ENCODE data around the gene MGP.
A peak's percentile ranks its signal among the peaks of the same experiment; 100 is the strongest.

Gene MGP

DNA sequence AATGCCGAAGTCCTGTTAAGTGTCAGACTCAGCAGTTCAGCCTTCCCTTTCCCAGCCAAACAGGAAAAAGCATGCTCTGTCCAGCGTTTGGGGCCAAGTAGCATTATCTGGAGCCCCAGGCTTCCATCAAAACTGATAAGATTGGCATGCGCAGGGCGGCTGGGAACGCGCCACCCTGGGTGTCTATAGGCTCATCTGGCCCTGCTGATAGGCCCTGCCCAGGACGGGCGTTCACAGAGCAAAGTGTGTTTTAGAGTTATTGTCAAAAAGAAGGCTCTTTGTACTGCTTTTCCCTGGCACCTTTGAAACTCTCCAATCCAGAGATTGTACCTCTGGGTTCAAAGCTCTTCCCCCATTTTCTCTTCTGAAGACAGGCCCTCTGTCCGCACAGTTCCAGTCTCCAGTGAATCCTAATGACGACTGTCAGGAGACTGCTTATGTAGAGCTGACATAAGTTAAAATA is 42.2 kb downstream of the MGP start, which contains the start of gene ART4:
Gene ART4, minus strand, starts transcription at position 102 of the 463 bp plus-strand sequence. CDS start 413 bp downstream, outside the sequence.
- Histone ChIP-seq H3K9me3 (ENCODE audit: control insufficient read depth, insufficient read depth, low read depth, low read length) (peaks cover 3% of the 10 kb centered on the region; the same call in 1 of the 2 replicates), H3K27ac (ENCODE audit: low read depth, low read length) (no peak within 1 kb of the TSS), H3K36me3 (ENCODE audit: control insufficient read depth, insufficient read depth, low read length) (no peaks in the 10 kb centered on the region), H3K4me3 (ENCODE audit: low read depth, low read length) (no peak within 1 kb of the TSS), H3K27me3 (ENCODE audit: control insufficient read depth, insufficient read depth, low read length) (no peaks in the 10 kb centered on the region), H3K9ac (ENCODE audit: low read length) (peak within 1 kb of the TSS; percentile 43), H3K4me1 (ENCODE audit: control insufficient read depth, insufficient read depth, low read length) (peaks cover 5% of the 10 kb centered on the region; the same call in 1 of the 2 replicates)

DNA sequence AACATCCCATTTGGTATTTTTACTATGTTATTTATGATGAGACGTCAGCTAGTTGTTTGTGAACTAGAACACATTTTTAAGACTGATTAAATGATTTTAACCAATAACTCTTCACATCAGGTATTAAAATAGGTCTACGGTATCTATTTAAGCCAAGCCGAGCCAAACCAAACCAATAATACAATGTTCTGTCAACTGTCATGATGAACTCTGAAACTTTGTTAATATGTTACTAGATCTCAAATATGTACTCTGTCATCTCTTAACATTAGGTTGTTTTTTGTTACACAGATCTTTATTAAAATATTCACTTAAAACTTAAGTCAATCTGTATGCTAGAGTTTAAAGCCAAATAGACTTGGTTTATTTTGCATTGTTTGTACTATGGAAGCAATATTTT is 43.3 kb downstream of the MGP start:
- Histone ChIP-seq H3K27ac (ENCODE audit: low read depth, low read length) (no peak overlapping the region), H3K9ac (ENCODE audit: low read length) (no peak overlapping the region), H3K27me3 (ENCODE audit: control insufficient read depth, insufficient read depth, low read length) (no peaks in the 10 kb centered on the region), H3K9me3 (ENCODE audit: control insufficient read depth, insufficient read depth, low read depth, low read length) (peaks cover 3% of the 10 kb centered on the region; the same call in 1 of the 2 replicates), H3K4me3 (ENCODE audit: low read depth, low read length) (no peak overlapping the region), H3K36me3 (ENCODE audit: control insufficient read depth, insufficient read depth, low read length) (no peaks in the 10 kb centered on the region), H3K4me1 (ENCODE audit: control insufficient read depth, insufficient read depth, low read length) (peaks cover 5% of the 10 kb centered on the region; the same call in 1 of the 2 replicates)

DNA sequence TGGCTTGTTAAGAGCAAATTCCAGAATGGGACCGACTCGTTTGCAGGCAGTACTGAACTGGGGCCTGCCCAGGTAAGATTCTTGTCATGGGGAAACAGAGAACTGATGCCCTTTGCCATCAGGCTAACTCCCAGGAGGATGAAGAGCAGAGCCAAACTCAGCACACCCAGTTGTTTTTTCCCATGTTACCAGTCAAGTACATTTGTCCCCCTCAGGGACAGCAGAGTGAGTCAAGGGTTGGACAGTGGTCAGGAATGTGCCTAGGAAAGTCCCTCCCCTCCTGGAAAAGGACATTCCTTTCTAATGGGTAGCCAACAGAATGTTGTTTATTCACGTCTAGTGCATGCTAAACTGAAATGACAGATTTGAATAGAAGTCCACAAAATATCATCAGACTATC is 43.9 kb downstream of the MGP start:
- H3K4me1 ChIP-seq (ENCODE audit: control insufficient read depth, insufficient read depth, low read length): peaks cover 5% of the 10 kb centered on the region; the same call in 1 of the 2 replicates
- no peak overlapping the region for H3K9ac ChIP-seq (ENCODE audit: low read length)
- no peak overlapping the region for H3K27ac ChIP-seq (ENCODE audit: low read depth, low read length)
- no peaks in the 10 kb centered on the region for H3K27me3 ChIP-seq (ENCODE audit: control insufficient read depth, insufficient read depth, low read length)
- no peaks in the 10 kb centered on the region for H3K36me3 ChIP-seq (ENCODE audit: control insufficient read depth, insufficient read depth, low read length)
- no peak overlapping the region for H3K4me3 ChIP-seq (ENCODE audit: low read depth, low read length)
- H3K9me3 ChIP-seq (ENCODE audit: control insufficient read depth, insufficient read depth, low read depth, low read length): peaks cover 3% of the 10 kb centered on the region; the same call in 1 of the 2 replicates

DNA sequence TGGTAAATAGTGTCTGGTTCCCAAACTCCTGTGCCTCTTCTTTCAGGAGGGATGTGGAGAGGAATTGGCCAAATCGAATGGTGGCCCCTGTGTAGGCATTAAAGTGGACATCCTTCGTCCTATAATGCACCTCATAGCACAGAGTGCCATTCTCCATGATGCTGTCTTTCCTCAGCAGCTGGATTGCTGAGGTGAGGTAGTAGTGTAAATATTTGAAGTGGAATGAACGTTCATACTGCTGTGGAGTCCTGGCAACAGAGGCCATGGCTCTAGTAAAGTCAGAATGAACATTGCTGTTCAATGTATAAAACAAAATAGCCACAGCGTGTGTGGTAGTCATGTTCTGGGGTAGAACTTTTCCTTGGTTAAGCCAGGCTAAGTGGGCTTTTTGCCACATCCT is 45.0 kb downstream of the MGP start:
- Histone ChIP-seq H3K27ac (ENCODE audit: low read depth, low read length) (no peak overlapping the region), H3K4me1 (ENCODE audit: control insufficient read depth, insufficient read depth, low read length) (peaks cover 5% of the 10 kb centered on the region; the same call in 1 of the 2 replicates), H3K4me3 (ENCODE audit: low read depth, low read length) (no peak overlapping the region), H3K9me3 (ENCODE audit: control insufficient read depth, insufficient read depth, low read depth, low read length) (peaks cover 3% of the 10 kb centered on the region; the same call in 1 of the 2 replicates), H3K36me3 (ENCODE audit: control insufficient read depth, insufficient read depth, low read length) (no peaks in the 10 kb centered on the region), H3K27me3 (ENCODE audit: control insufficient read depth, insufficient read depth, low read length) (no peaks in the 10 kb centered on the region), H3K9ac (ENCODE audit: low read length) (no peak overlapping the region)

DNA sequence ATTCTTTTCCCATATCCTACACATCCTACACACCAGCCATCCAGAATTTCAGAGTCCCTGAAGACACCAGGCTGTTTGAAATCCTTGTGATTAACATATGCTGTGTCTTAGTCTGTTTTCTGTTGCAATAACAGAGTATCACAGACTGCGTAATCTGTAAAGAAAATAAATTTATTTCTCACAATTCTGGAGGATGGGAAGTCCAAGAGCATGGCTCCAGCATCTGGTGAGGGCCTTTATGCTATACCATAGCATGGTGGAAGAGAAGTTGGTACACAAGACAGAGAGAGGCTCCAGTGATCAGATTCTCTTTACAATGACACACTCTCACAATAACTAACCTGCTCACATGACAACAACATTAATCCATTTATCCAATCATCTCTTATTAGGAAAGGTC is 46.4 kb downstream of the MGP start:
- Histone ChIP-seq H3K27me3 (ENCODE audit: control insufficient read depth, insufficient read depth, low read length) (no peaks in the 10 kb centered on the region), H3K4me3 (ENCODE audit: low read depth, low read length) (no peak overlapping the region), H3K9me3 (ENCODE audit: control insufficient read depth, insufficient read depth, low read depth, low read length) (peaks cover 3% of the 10 kb centered on the region; the same call in 1 of the 2 replicates), H3K36me3 (ENCODE audit: control insufficient read depth, insufficient read depth, low read length) (no peaks in the 10 kb centered on the region), H3K9ac (ENCODE audit: low read length) (no peak overlapping the region), H3K4me1 (ENCODE audit: control insufficient read depth, insufficient read depth, low read length) (peaks cover 5% of the 10 kb centered on the region; the same call in 1 of the 2 replicates), H3K27ac (ENCODE audit: low read depth, low read length) (no peak overlapping the region)

DNA sequence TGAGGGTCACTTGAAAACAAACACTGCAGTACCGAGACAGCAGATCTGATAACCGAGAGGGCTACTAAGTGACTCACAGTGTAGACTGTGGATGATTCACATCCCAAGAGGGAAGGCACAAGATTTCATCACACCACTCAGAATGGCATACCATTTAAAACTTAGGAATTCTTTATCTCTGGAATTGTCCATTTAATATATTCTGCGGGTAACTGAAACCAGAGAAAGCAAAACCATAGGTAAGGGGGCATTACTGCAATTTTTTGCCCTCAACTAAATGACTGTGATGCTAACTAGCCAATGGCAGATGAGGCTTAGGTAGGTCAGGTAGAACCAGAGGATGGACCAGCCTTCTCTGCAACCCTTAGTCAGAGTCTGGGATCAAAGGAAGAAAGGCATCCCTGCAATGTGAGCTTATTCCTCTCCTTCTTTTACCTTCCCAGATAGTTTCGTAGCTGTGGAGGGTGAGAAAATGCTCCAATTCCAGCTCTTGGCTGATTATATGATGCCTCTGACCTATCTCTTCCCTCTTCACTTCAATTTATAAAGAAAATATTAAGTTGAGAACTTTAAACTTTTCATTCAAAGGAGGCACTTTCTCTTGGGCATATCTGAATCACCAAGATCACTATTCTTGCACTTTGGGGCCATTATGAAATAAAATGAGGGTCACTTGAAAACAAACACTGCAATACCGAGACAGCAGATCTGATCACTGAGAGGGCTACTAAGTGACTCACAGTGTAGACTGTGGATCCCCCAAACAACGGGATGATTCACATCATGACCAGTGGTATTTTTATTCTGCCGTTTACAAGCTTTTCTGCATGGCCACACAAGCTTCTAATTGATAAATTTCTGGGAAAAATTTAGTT is 49.1 kb downstream of the MGP start:
- Histone ChIP-seq H3K4me1 (ENCODE audit: control insufficient read depth, insufficient read depth, low read length) (0 out of 2 replicates have a peak, but pooled peaks cover 1% of the 10 kb centered on the region), H3K27ac (ENCODE audit: low read depth, low read length) (no peak overlapping the region), H3K9ac (ENCODE audit: low read length) (no peak overlapping the region)

DNA sequence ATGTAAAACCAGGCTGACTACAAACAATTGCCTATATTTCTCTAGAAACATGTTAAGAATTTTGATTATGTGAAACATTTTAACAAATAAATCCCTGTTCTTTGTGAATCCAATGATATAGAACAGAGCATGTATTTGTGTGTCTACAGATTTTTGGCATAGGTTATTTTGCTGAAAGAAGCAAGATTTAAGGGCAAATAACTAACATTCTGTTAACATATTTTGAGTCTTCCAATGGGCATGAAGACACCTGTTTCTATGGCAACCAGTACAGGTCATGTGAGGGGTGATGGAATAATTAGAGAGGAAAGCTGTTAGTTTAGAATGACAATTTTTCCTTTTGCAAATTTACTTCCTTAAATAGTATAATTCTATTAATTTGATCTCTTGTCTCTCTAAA is 51.1 kb downstream of the MGP start:
- H3K27ac ChIP-seq (ENCODE audit: low read depth, low read length): no peak overlapping the region
- H3K4me1 ChIP-seq (ENCODE audit: control insufficient read depth, insufficient read depth, low read length): no peaks in the 10 kb centered on the region
- H3K4me3 ChIP-seq (ENCODE audit: low read depth, low read length): no peak overlapping the region
- no peaks in the 10 kb centered on the region for H3K36me3 ChIP-seq (ENCODE audit: control insufficient read depth, insufficient read depth, low read length)
- no peaks in the 10 kb centered on the region for H3K27me3 ChIP-seq (ENCODE audit: control insufficient read depth, insufficient read depth, low read length)
- peaks cover 3% of the 10 kb centered on the region; the same call in 1 of the 2 replicates for H3K9me3 ChIP-seq (ENCODE audit: control insufficient read depth, insufficient read depth, low read depth, low read length)
- no peak overlapping the region for H3K9ac ChIP-seq (ENCODE audit: low read length)

More for the DNA sequence above, 49.1 kb downstream of the MGP start:
- H3K27me3 ChIP-seq (ENCODE audit: control insufficient read depth, insufficient read depth, low read length): no peaks in the 10 kb centered on the region
- no peaks in the 10 kb centered on the region for H3K36me3 ChIP-seq (ENCODE audit: control insufficient read depth, insufficient read depth, low read length)
- no peak overlapping the region for H3K4me3 ChIP-seq (ENCODE audit: low read depth, low read length)
- H3K9me3 ChIP-seq (ENCODE audit: control insufficient read depth, insufficient read depth, low read depth, low read length): peaks cover 3% of the 10 kb centered on the region; the same call in 1 of the 2 replicates

DNA sequence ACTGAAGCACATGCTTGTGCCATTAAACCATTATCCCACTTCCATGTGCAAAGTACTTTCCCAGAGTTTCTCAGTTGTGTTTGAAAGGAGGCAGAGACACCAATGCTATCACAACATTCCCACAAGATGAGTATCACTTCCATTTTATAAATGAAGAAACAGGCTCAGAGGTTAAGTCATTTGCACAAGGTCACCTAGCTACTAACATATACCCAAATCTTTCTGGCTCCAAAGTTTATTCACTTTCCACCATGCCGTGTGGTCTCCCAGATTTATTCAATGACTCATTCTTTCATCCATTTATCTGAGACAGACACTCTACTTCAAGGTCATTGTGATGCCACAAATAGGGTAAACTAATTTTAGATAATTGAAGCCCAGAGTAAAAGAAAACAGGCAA is 51.7 kb downstream of the MGP start:
- no peak overlapping the region for H3K27ac ChIP-seq (ENCODE audit: low read depth, low read length)
- H3K4me3 ChIP-seq (ENCODE audit: low read depth, low read length): no peak overlapping the region
- H3K27me3 ChIP-seq (ENCODE audit: control insufficient read depth, insufficient read depth, low read length): no peaks in the 10 kb centered on the region
- H3K36me3 ChIP-seq (ENCODE audit: control insufficient read depth, insufficient read depth, low read length): no peaks in the 10 kb centered on the region
- H3K4me1 ChIP-seq (ENCODE audit: control insufficient read depth, insufficient read depth, low read length): no peaks in the 10 kb centered on the region
- H3K9ac ChIP-seq (ENCODE audit: low read length): no peak overlapping the region
- H3K9me3 ChIP-seq (ENCODE audit: control insufficient read depth, insufficient read depth, low read depth, low read length): no peaks in the 10 kb centered on the region

DNA sequence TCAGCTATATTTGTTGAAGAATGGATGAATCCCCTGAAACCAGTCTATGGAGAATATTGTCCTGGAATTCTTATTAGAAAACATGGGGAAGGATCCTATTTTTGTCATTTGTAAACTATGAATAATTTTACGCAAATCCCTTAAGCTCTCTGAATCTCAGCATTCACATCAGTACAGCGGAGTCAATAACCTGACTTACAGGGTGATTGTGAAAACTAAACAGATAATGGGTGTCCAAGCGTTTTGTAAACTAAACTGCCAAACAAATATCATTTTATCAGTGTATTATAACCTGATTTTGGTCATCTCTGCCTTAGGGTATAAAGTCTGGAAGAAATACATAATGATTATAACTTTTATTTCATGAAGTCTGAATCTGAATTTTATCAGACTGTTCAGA is 52.3 kb downstream of the MGP start:
- no peaks in the 10 kb centered on the region for H3K9me3 ChIP-seq (ENCODE audit: control insufficient read depth, insufficient read depth, low read depth, low read length)
- H3K9ac ChIP-seq (ENCODE audit: low read length): no peak overlapping the region

More for the DNA sequence above, 52.3 kb downstream of the MGP start:
- Histone ChIP-seq H3K36me3 (ENCODE audit: control insufficient read depth, insufficient read depth, low read length) (no peaks in the 10 kb centered on the region), H3K27ac (ENCODE audit: low read depth, low read length) (no peak overlapping the region), H3K27me3 (ENCODE audit: control insufficient read depth, insufficient read depth, low read length) (no peaks in the 10 kb centered on the region), H3K4me1 (ENCODE audit: control insufficient read depth, insufficient read depth, low read length) (no peaks in the 10 kb centered on the region), H3K4me3 (ENCODE audit: low read depth, low read length) (no peak overlapping the region)
